B cell (primary cell): ENCODE measurements around the gene SUGP2. TPM values are rescaled to one million over a fixed set of nuclear protein-coding genes. Genes with fewer than 3 reads are reported as not detected.

Experiments
- ATAC-seq: fragments of 200-7000 bp; cut with Tn5 transposase; one replicate; pipeline ENCODE4 v1.10.0; 2021; ENCODE audit warnings: low read depth, mild to moderate bottlenecking, moderate number of reproducible peaks, moderate library complexity
- CTCF ChIA-PET: fragments of 350-600 bp; sonication (Branson Sonifier 250); formaldehyde crosslinking; loops from one replicate; lab custom pipeline; 2021; ENCODE audit warnings: antibody characterized with exemption, inconsistent platforms; lab: Charles Lee
- POLR2A ChIA-PET: fragments of 350-600 bp; sonication (Branson Sonifier 250); formaldehyde crosslinking; loops from one replicate; lab custom pipeline; 2021; ENCODE audit warnings: antibody characterized with exemption; lab: Charles Lee
- DNase-seq: peaks from one replicate; pipeline ENCODE4 v3.0.0; 2013
- H2AFZ ChIP-seq: 2 replicates; pipeline ENCODE4 v1.6.1; 2012; ENCODE audit warnings: mild to moderate bottlenecking, low read depth, low read length; ENCODE audit not compliant: insufficient read depth, poor library complexity, severe bottlenecking
- H3K27ac ChIP-seq, 2 donors: 1 replicate in 1 of 2; 2 replicates in 1 of 2; pipeline ENCODE4 v1.5.1; 2012 to 2013; ENCODE audit warnings: low read length in 2 of 2, mild to moderate bottlenecking in 2 of 2, moderate library complexity in 1 of 2
- H3K27me3 ChIP-seq, 4 experiments: fragments of 200-600 bp in 1 of 4; sonication (generic) in 1 of 4; replicated peaks in 1 of 4; 1 replicate in 2 of 4; 2 replicates in 2 of 4; pipeline versions ENCODE4 v1.6.1 to v1.7.0; 2013 to 2016; ENCODE audit warnings: low read length in 3 of 4, mild to moderate bottlenecking in 2 of 4, mixed read lengths in 1 of 4, moderate library complexity in 1 of 4; ENCODE audit not compliant: insufficient read depth in 4 of 4, control insufficient read depth in 3 of 4; ENCODE audit errors: control extremely low read depth in 1 of 4
- H3K36me3 ChIP-seq, 2 experiments: replicated peaks in 1 of 2; 1 replicate in 1 of 2; 2 replicates in 1 of 2; pipeline versions ENCODE4 v1.6.1 to v1.7.1; 2013; ENCODE audit warnings: low read length in 1 of 2; ENCODE audit not compliant: insufficient read depth in 2 of 2, control insufficient read depth in 1 of 2; ENCODE audit errors: control extremely low read depth in 1 of 2, extremely low read depth in 1 of 2
- H3K4me1 ChIP-seq, 2 donors: fragments of 200-600 bp in 1 of 2; sonication (generic) in 1 of 2; 1 replicate in 1 of 2; 2 replicates in 1 of 2; pipeline versions ENCODE4 v1.5.1 to v1.6.1; 2013 to 2017; ENCODE audit warnings: low read length in 2 of 2; ENCODE audit not compliant: control insufficient read depth in 2 of 2, insufficient read depth in 2 of 2
- H3K4me2 ChIP-seq: replicated peaks from 2 replicates; pipeline ENCODE3; 2012; ENCODE audit warnings: mild to moderate bottlenecking, low read depth, low read length; ENCODE audit not compliant: poor library complexity, severe bottlenecking
- H3K4me3 ChIP-seq, 5 experiments: fragments of 200-600 bp in 1 of 5; sonication (generic) in 1 of 5; 1 replicate in 3 of 5; 2 replicates in 2 of 5; pipeline versions ENCODE4 v1.5.1 to v1.7.0; 2011 to 2016; ENCODE audit warnings: low read length in 4 of 5, mild to moderate bottlenecking in 4 of 5, low read depth in 2 of 5, control low read depth in 1 of 5, moderate library complexity in 1 of 5; ENCODE audit not compliant: insufficient read depth in 1 of 5; ENCODE audit errors: control extremely low read depth in 1 of 5, extremely low read depth in 1 of 5
- H3K79me2 ChIP-seq: fragments of 200-600 bp; sonication (generic); one replicate; pipeline ENCODE4 v1.6.0; 2016; ENCODE audit warnings: low read length; ENCODE audit not compliant: control insufficient read depth, insufficient read depth
- H3K9ac ChIP-seq: fragments of 200-600 bp; sonication (generic); 2 replicates; pipeline ENCODE4 v1.6.1; 2017; ENCODE audit warnings: mild to moderate bottlenecking, low read length, moderate library complexity
- H3K9me3 ChIP-seq, 3 donors: one replicate each; pipeline versions ENCODE4 v1.6.1 to v1.7.1; 2013; ENCODE audit warnings: low read length in 2 of 3; ENCODE audit not compliant: control insufficient read depth in 2 of 3, insufficient read depth in 1 of 3; ENCODE audit errors: control extremely low read depth in 1 of 3
- H4K20me1 ChIP-seq: 2 replicates; pipeline ENCODE4 v1.6.0; 2012; ENCODE audit warnings: mild to moderate bottlenecking, low read length; ENCODE audit not compliant: insufficient read depth, control insufficient read depth, poor library complexity, severe bottlenecking
- H3K27ac Mint-ChIP-seq: one replicate; pipeline ENCODE4 v1.8.0; 2021; ENCODE audit warnings: mixed read lengths
- H3K27me3 Mint-ChIP-seq: one replicate; pipeline ENCODE4 v1.8.0; 2021; ENCODE audit warnings: mixed read lengths
- H3K4me1 Mint-ChIP-seq: one replicate; pipeline ENCODE4 v1.8.0; 2021; ENCODE audit warnings: mixed read lengths
- H3K4me3 Mint-ChIP-seq: one replicate; pipeline ENCODE4 v1.8.0; 2021; ENCODE audit warnings: mixed read lengths
- H3K9me3 Mint-ChIP-seq: one replicate; pipeline ENCODE4 v1.8.0; 2022; ENCODE audit warnings: mixed read lengths; ENCODE audit not compliant: insufficient read depth
- CTCF ChIP-seq: fragments of 200-600 bp; IDR thresholded peaks from one replicate; pipeline ENCODE4 v1.8.0; 2022; ENCODE audit warnings: antibody characterized with exemption, mild to moderate bottlenecking
- EZH2 ChIP-seq: IDR thresholded peaks from 2 replicates; pipeline ENCODE4 v1.6.1; 2012; ENCODE audit warnings: borderline replicate concordance, low read depth, mild to moderate bottlenecking, moderate library complexity, low read length; ENCODE audit not compliant: insufficient read depth, poor library complexity, severe bottlenecking
- WGBS: methylation state at CpG from one replicate; pipeline ENCODE4 v1.1.5; 2013; ENCODE audit warnings: missing lambda C conversion rate; ENCODE audit not compliant: insufficient coverage; 5-methylcytosine and 5-hydroxymethylcytosine counted together
- intact Hi-C: fragments of 100-400 bp; cut with micrococcal nuclease; formaldehyde crosslinking; loops from one replicate; pipeline ENCODE4 v1.10.0; 2022
- polyA plus RNA-seq: library from polyadenylated mRNA; depleted of rRNA; stranded (reverse); fragments of >200 nt; gene quantifications from 2 replicates; pipeline ENCODE4 v1.2.3, GENCODE V29; 2012
- total RNA-seq, 2 donors: library from RNA; stranded (reverse); fragments of 120-200 nt in 1 of 2; gene quantifications; 1 replicate in 1 of 2; 2 replicates in 1 of 2; pipeline versions ENCODE4 v1.2.3 to v1.2.4, GENCODE V29; 2013 to 2022

The SUGP2 gene
- total and polyA plus RNA-seq, 2 donors (not counting 1 experiment from before 2014, with no cell fraction given) = 132 to 154 TPM

GRCh38 chr19:19031891-19032290, 1.4 kb downstream of the SUGP2 start:
- Mint-ChIP-seq H3K27me3 (no peaks in the 10 kb centered on the region), H3K4me1 (peaks cover 31% of the 10 kb centered on the region), H3K9me3 (no peaks in the 10 kb centered on the region), H3K4me3 (peak overlapping the region; percentile 96), H3K27ac (no peak overlapping the region)
- H3K4me3 ChIP-seq = no peak overlapping the region
- ChIA-PET POLR2A (interaction anchor here (0.6 kb wide), 1 partner anchor 159 kb away, joined by 4 read pairs; no protein-coding TSS in a partner anchor), CTCF (interaction anchor here (0.7 kb wide), 1 partner anchor 163 kb away, joined by 5 read pairs; no protein-coding TSS in a partner anchor)
- H3K36me3 ChIP-seq = peaks cover 5 to 17% of the 10 kb centered on the region in 2 experiments
- H3K79me2 ChIP-seq = peaks cover 82% of the 10 kb centered on the region
- peaks cover 18 to 24% of the 10 kb centered on the region in 2 donors for H3K4me1 ChIP-seq
- peak overlapping the region; percentile 95 for H3K4me2 ChIP-seq
- intact Hi-C loops = loop anchor here (2.0 to 5.0 kb wide), 2 partner anchors 395 to 510 kb away; partner anchors contain the start of genes ELL and KLHL26
- H3K27ac ChIP-seq = no peak overlapping the region
- no peaks in the 10 kb centered on the region for H3K27me3 ChIP-seq
- H4K20me1 ChIP-seq = peaks cover 39% of the 10 kb centered on the region
- 100% methylated on average over 2 of the region's 5 CpGs for WGBS
- ATAC-seq (no peak), DNase-seq (no peak)
- TF ChIP-seq EZH2 (no peak), CTCF (no peak)
- no peak overlapping the region for H3K9ac ChIP-seq
- H2AFZ ChIP-seq = no peak overlapping the region
- no peaks in the 10 kb centered on the region for H3K9me3 ChIP-seq

GRCh38 chr19:19028526-19028925, 4.8 kb downstream of the SUGP2 start:
- peaks cover 91% of the 10 kb centered on the region for H3K79me2 ChIP-seq
- H3K4me1 ChIP-seq = peaks cover 11 to 14% of the 10 kb centered on the region in 2 donors
- ChIA-PET CTCF (no interaction called here), POLR2A (no interaction called here)
- no peak overlapping the region for H3K4me2 ChIP-seq
- H3K27ac Mint-ChIP-seq = no peak overlapping the region
- DNase-seq (no peak), ATAC-seq (no peak)
- H3K4me3 ChIP-seq = no peak overlapping the region
- no peak overlapping the region for H3K9ac ChIP-seq
- H4K20me1 ChIP-seq = peaks cover 39% of the 10 kb centered on the region
- H3K9me3 Mint-ChIP-seq = no peaks in the 10 kb centered on the region
- peaks cover 22% of the 10 kb centered on the region for H3K4me1 Mint-ChIP-seq
- peaks cover 5 to 48% of the 10 kb centered on the region in 2 experiments for H3K36me3 ChIP-seq
- H3K9me3 ChIP-seq = no peaks in the 10 kb centered on the region
- H3K27ac ChIP-seq = no peak overlapping the region
- no peaks in the 10 kb centered on the region for H3K27me3 ChIP-seq
- WGBS = 97% methylated on average over 6 of the region's 9 CpGs
- no peak overlapping the region for H3K4me3 Mint-ChIP-seq
- H2AFZ ChIP-seq = no peak overlapping the region
- H3K27me3 Mint-ChIP-seq = no peaks in the 10 kb centered on the region
- no peak for TF ChIP-seq EZH2
- no peak for TF ChIP-seq CTCF
- intact Hi-C loops = no loop called here
